NCI-H2171 treated with DMSO at 0.1 percent for 48 hours (cell line): ENCODE measurements around the gene FAT1.

Experiments
- DNase-seq: peaks from one replicate; lab custom pipeline; 2025; lab: John Stamatoyannopoulos, UW

The FAT1 gene

GRCh38 chr4:186658657-186659056 lies 65.0 kb downstream of the FAT1 start:
- no peak for DNase-seq

- DNase-seq = no peak
Observed at GRCh38 chr4:186657764-186658163, 65.9 kb downstream of the FAT1 start.

GRCh38 chr4:186653969-186654368 lies 69.7 kb downstream of the FAT1 start:
- DNase-seq = no peak

- DNase-seq = no peak
Observed at GRCh38 chr4:186651624-186652023, 72.0 kb downstream of the FAT1 start.

- DNase-seq = no peak
Observed at GRCh38 chr4:186651181-186651603, 72.5 kb downstream of the FAT1 start.

GRCh38 chr4:186650401-186651180 lies 73.1 kb downstream of the FAT1 start:
- DNase-seq = no peak

- no peak for DNase-seq
Observed at GRCh38 chr4:186647821-186648220, 75.8 kb downstream of the FAT1 start.

- no peak for DNase-seq
Observed at GRCh38 chr4:186644737-186645261, 78.9 kb downstream of the FAT1 start.

- DNase-seq = no peak
Observed at GRCh38 chr4:186644311-186644638, 79.4 kb downstream of the FAT1 start.

- DNase-seq = no peak
Observed at GRCh38 chr4:186643501-186644310, 80.0 kb downstream of the FAT1 start.

- no peak for DNase-seq
Observed at GRCh38 chr4:186642998-186643397, 80.7 kb downstream of the FAT1 start.

- DNase-seq = no peak
Observed at GRCh38 chr4:186642530-186642929, 81.1 kb downstream of the FAT1 start.

GRCh38 chr4:186634591-186635128 lies 89.0 kb downstream of the FAT1 start:
- DNase-seq = no peak

GRCh38 chr4:186633844-186634243 lies 89.8 kb downstream of the FAT1 start:
- no peak for DNase-seq

- DNase-seq = no peak
Observed at GRCh38 chr4:186630128-186630527, 93.5 kb downstream of the FAT1 start.

GRCh38 chr4:186628058-186628711 lies 95.5 kb downstream of the FAT1 start:
- DNase-seq = no peak

- DNase-seq = no peak
Observed at GRCh38 chr4:186627226-186627865, 96.3 kb downstream of the FAT1 start.

GRCh38 chr4:186624951-186625350 lies 98.7 kb downstream of the FAT1 start:
- DNase-seq = no peak

- DNase-seq = no peak
Observed at GRCh38 chr4:186623546-186623945, 100.1 kb downstream of the FAT1 start.

GRCh38 chr4:186622788-186623464 lies 100.7 kb downstream of the FAT1 start:
- DNase-seq = no peak

- DNase-seq = no peak
Observed at GRCh38 chr4:186621959-186622553, 101.6 kb downstream of the FAT1 start.
